ENCODE results near the gene GLP2R.

The GLP2R gene

GRCh38 chr17:9895923-9896322 lies 70.2 kb downstream of the GLP2R start:
- no peak overlapping the region for H2AFZ ChIP-seq
- no peaks in the 10 kb centered on the region for H3K27me3 ChIP-seq (ENCODE audit: control insufficient read depth, insufficient read depth, low read length)
- TF ChIP-seq CTCF (IDR thresholded peaks at IDR 0.05) = no peak
- H3K4me1 ChIP-seq = no peaks in the 10 kb centered on the region
- H3K36me3 ChIP-seq (ENCODE audit: control insufficient read depth, insufficient read depth, low read length) = no peaks in the 10 kb centered on the region
- no peaks in the 10 kb centered on the region for H3K79me2 ChIP-seq
- no peak overlapping the region for H3K4me2 ChIP-seq (ENCODE audit: low read length)
- no peaks in the 10 kb centered on the region for H3K9me3 ChIP-seq (ENCODE audit: control insufficient read depth, low read length)
- no peak overlapping the region for H3K27ac ChIP-seq
- H3K9ac ChIP-seq = no peak overlapping the region
- no peak overlapping the region for H3K4me3 ChIP-seq (ENCODE audit: low read depth, low read length)

GRCh38 chr17:9897372-9897968 lies 71.7 kb downstream of the GLP2R start:
- Histone ChIP-seq H3K9me3 (ENCODE audit: control insufficient read depth, low read length) (no peaks in the 10 kb centered on the region), H3K79me2 (no peaks in the 10 kb centered on the region), H3K4me2 (ENCODE audit: low read length) (peak overlapping the region; percentile 39), H3K9ac (no peak overlapping the region), H3K4me3 (ENCODE audit: low read depth, low read length) (no peak overlapping the region), H2AFZ (no peak overlapping the region), H3K36me3 (ENCODE audit: control insufficient read depth, insufficient read depth, low read length) (no peaks in the 10 kb centered on the region), H3K27me3 (ENCODE audit: control insufficient read depth, insufficient read depth, low read length) (no peaks in the 10 kb centered on the region), H3K27ac (no peak overlapping the region), H3K4me1 (no peaks in the 10 kb centered on the region)
- TF ChIP-seq CTCF (IDR thresholded peaks at IDR 0.05) = no peak

GRCh38 chr17:9898812-9899211 lies 73.1 kb downstream of the GLP2R start:
- no peak overlapping the region for H3K4me2 ChIP-seq (ENCODE audit: low read length)
- no peak overlapping the region for H2AFZ ChIP-seq
- no peaks in the 10 kb centered on the region for H3K9me3 ChIP-seq (ENCODE audit: control insufficient read depth, low read length)
- TF ChIP-seq CTCF (IDR thresholded peaks at IDR 0.05) = no peak
- no peaks in the 10 kb centered on the region for H3K4me1 ChIP-seq
- H3K9ac ChIP-seq = no peak overlapping the region
- no peak overlapping the region for H3K27ac ChIP-seq
- no peaks in the 10 kb centered on the region for H3K36me3 ChIP-seq (ENCODE audit: control insufficient read depth, insufficient read depth, low read length)
- H3K79me2 ChIP-seq = no peaks in the 10 kb centered on the region
- H3K4me3 ChIP-seq (ENCODE audit: low read depth, low read length) = no peak overlapping the region
- no peaks in the 10 kb centered on the region for H3K27me3 ChIP-seq (ENCODE audit: control insufficient read depth, insufficient read depth, low read length)

- no peak overlapping the region for H3K27ac ChIP-seq
- H3K27me3 ChIP-seq (ENCODE audit: control insufficient read depth, insufficient read depth, low read length) = no peaks in the 10 kb centered on the region
- H3K36me3 ChIP-seq (ENCODE audit: control insufficient read depth, insufficient read depth, low read length) = no peaks in the 10 kb centered on the region
Measured at GRCh38 chr17:9899280-9900043, 73.7 kb downstream of the GLP2R start.

More at GRCh38 chr17:9899280-9900043, 73.7 kb downstream of the GLP2R start:
- no peaks in the 10 kb centered on the region for H3K9me3 ChIP-seq (ENCODE audit: control insufficient read depth, low read length)
- H2AFZ ChIP-seq = no peak overlapping the region
- H3K4me1 ChIP-seq = no peaks in the 10 kb centered on the region
- TF ChIP-seq CTCF (IDR thresholded peaks at IDR 0.05) = no peak
- H3K4me3 ChIP-seq (ENCODE audit: low read depth, low read length) = no peak overlapping the region
- H3K9ac ChIP-seq = no peak overlapping the region
- no peaks in the 10 kb centered on the region for H3K79me2 ChIP-seq
- no peak overlapping the region for H3K4me2 ChIP-seq (ENCODE audit: low read length)
